Measurements from ENCODE around the gene FOXJ1. TPM values are rescaled to one million over a fixed set of nuclear protein-coding genes. Genes with fewer than 3 reads are reported as not detected.
A peak's percentile ranks its signal among the peaks of the same experiment; 100 is the strongest.

FOXJ1 gene
- total and polyA plus RNA-seq, 2 of the 13 experiments (the other 11 are each of a cell fraction or from before 2014, with no cell fraction given) = 0.98 to 1.6 TPM

DNA sequence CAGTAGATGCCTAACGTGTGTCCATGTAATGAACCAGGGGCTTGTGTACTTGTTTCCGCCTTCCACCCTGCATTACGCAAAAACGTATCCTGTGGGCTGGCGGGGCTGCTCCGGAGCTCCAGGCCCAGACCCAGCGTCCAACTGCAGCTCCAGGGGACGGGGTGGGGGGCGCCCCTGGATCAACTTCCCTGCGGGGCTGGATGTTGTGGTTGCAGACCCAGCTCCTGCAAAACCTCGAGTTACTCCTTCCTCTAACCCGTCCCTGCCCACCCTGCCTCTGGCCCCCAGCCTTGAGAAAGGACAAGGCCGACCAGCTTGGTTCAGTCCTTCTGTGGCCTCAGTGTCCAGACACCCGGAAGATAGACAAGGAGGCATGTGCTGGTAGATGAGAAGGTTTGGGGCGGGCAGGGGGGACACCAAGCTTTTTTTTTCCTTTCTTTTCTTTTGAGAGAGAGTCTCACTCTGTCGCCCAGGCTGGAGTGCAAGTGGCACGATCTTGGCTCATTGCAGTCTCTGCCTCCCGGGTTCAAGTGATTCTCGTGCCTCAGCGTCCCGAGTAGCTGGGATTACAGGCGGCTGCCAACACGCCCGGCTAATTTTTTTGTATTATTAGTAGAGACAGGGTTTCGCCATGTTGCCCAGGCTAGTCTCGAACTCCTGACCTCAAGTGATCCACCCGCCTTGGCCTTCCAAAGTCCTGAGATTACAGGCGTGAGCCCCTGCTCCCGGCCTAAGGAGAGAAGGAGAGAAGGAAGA lies 36.7 kb downstream of the FOXJ1 start (continued):
- TF ChIP-seq HMGXB4 (CRISPR knock-in tag; IDR thresholded peaks at IDR 0.05; ENCODE audit: borderline replicate concordance in 1 of 2, low read depth in 1 of 2) = peak in 1 of 2 experiments; percentile 61; a peak in 1 of 4 replicates
- no peak for TF ChIP-seq SNAPC2 (CRISPR knock-in tag; IDR thresholded peaks at IDR 0.05)
- TF ChIP-seq ZNF460 (CRISPR knock-in tag; IDR thresholded peaks at IDR 0.05; ENCODE audit: borderline replicate concordance) = no peak
- TF ChIP-seq GABPB1 (CRISPR knock-in tag; IDR thresholded peaks at IDR 0.05) = no peak
- TF ChIP-seq IKZF4 (CRISPR knock-in tag; IDR thresholded peaks at IDR 0.05; ENCODE audit: borderline replicate concordance, low read depth, not compliant biosample characterization) = peak; percentile 20
- TF ChIP-seq, protein P1, sequence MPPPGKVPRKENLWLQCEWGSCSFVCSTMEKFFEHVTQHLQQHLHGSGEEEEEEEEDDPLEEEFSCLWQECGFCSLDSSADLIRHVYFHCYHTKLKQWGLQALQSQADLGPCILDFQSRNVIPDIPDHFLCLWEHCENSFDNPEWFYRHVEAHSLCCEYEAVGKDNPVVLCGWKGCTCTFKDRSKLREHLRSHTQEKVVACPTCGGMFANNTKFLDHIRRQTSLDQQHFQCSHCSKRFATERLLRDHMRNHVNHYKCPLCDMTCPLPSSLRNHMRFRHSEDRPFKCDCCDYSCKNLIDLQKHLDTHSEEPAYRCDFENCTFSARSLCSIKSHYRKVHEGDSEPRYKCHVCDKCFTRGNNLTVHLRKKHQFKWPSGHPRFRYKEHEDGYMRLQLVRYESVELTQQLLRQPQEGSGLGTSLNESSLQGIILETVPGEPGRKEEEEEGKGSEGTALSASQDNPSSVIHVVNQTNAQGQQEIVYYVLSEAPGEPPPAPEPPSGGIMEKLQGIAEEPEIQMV (CRISPR knock-in tag; IDR thresholded peaks at IDR 0.05; ENCODE audit: low read depth) = no peak
- 0 out of 2 replicates have a peak, but pooled peaks have one; percentile 11 for TF ChIP-seq ZNF350 (CRISPR knock-in tag; IDR thresholded peaks at IDR 0.05; ENCODE audit: borderline replicate concordance, low read depth)
- no peak for TF ChIP-seq ZXDC (CRISPR knock-in tag; IDR thresholded peaks at IDR 0.05)
- TF ChIP-seq MXD1 (CRISPR knock-in tag; IDR thresholded peaks at IDR 0.05) = 0 out of 2 replicates have a peak, but pooled peaks have one; percentile 10
- peak; percentile 8; the same call in 1 of the 2 replicates for TF ChIP-seq MED1 (CRISPR knock-in tag; IDR thresholded peaks at IDR 0.05)
- TF ChIP-seq, protein P2, sequence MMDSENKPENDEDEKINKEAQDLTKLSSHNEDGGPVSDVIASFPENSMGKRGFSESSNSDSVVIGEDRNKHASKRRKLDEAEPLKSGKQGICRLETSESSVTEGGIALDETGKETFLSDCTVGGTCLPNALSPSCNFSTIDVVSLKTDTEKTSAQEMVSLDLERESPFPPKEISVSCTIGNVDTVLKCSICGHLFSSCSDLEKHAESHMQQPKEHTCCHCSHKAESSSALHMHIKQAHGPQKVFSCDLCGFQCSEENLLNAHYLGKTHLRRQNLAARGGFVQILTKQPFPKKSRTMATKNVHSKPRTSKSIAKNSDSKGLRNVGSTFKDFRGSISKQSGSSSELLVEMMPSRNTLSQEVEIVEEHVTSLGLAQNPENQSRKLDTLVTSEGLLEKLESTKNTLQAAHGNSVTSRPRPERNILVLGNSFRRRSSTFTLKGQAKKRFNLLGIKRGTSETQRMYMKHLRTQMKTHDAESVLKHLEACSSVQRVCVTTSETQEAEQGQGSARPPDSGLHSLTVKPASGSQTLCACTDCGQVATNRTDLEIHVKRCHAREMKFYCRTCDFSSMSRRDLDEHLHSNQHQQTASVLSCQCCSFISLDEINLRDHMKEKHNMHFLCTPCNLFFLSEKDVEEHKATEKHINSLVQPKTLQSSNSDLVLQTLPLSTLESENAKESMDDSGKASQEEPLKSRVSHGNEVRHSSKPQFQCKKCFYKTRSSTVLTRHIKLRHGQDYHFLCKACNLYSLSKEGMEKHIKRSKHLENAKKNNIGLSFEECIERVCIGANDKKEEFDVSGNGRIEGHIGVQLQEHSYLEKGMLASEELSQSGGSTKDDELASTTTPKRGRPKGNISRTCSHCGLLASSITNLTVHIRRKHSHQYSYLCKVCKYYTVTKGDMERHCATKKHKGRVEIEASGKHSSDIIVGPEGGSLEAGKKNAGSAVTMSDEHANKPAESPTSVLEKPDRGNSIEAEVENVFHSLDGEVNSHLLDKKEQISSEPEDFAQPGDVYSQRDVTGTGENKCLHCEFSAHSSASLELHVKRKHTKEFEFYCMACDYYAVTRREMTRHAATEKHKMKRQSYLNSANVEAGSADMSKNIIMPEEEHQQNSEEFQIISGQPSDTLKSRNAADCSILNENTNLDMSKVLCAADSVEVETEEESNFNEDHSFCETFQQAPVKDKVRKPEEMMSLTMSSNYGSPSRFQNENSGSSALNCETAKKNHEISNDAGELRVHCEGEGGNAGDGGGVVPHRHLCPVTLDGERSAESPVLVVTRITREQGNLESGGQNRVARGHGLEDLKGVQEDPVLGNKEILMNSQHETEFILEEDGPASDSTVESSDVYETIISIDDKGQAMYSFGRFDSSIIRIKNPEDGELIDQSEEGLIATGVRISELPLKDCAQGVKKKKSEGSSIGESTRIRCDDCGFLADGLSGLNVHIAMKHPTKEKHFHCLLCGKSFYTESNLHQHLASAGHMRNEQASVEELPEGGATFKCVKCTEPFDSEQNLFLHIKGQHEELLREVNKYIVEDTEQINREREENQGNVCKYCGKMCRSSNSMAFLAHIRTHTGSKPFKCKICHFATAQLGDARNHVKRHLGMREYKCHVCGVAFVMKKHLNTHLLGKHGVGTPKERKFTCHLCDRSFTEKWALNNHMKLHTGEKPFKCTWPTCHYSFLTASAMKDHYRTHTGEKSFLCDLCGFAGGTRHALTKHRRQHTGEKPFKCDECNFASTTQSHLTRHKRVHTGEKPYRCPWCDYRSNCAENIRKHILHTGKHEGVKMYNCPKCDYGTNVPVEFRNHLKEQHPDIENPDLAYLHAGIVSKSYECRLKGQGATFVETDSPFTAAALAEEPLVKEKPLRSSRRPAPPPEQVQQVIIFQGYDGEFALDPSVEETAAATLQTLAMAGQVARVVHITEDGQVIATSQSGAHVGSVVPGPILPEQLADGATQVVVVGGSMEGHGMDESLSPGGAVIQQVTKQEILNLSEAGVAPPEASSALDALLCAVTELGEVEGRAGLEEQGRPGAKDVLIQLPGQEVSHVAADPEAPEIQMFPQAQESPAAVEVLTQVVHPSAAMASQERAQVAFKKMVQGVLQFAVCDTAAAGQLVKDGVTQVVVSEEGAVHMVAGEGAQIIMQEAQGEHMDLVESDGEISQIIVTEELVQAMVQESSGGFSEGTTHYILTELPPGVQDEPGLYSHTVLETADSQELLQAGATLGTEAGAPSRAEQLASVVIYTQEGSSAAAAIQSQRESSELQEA (CRISPR knock-in tag; IDR thresholded peaks at IDR 0.05; ENCODE audit: not compliant biosample characterization) = peak; percentile 19
